NCI-H1092 treated with DMSO at 0.1 percent for 48 hours (cell line): ENCODE results near the gene CUX1.
"Not testable (repeated sequence)": the region's sequence is repeated elsewhere in the genome, so short reads cannot be mapped to it uniquely, and the experiment has no call there.

ENCODE experiments used
- DNase-seq: peaks from one replicate; lab custom pipeline; 2025; lab: John Stamatoyannopoulos, UW

CUX1 gene

GRCh38 chr7:102046373-102047117 is 229.1 kb downstream of the CUX1 start:
- no peak for DNase-seq

- no peak for DNase-seq
Measured at GRCh38 chr7:102047167-102047566, 229.7 kb downstream of the CUX1 start.

- DNase-seq: no peak
Measured at GRCh38 chr7:102049765-102050164, 232.3 kb downstream of the CUX1 start.

- no peak for DNase-seq
Measured at GRCh38 chr7:102050864-102051460, 233.5 kb downstream of the CUX1 start.

- not testable (repeated sequence) for DNase-seq
Measured at GRCh38 chr7:102051736-102052135, 234.3 kb downstream of the CUX1 start.

- DNase-seq: no peak
Measured at GRCh38 chr7:102054158-102054557, 236.7 kb downstream of the CUX1 start.

- no peak for DNase-seq
Measured at GRCh38 chr7:102055181-102055976, 238.0 kb downstream of the CUX1 start.

GRCh38 chr7:102059524-102059923 is 242.1 kb downstream of the CUX1 start:
- no peak for DNase-seq

GRCh38 chr7:102061354-102061945 is 244.0 kb downstream of the CUX1 start:
- DNase-seq: no peak

- no peak for DNase-seq
Measured at GRCh38 chr7:102061981-102062390, 244.6 kb downstream of the CUX1 start.

- DNase-seq: no peak
Measured at GRCh38 chr7:102063690-102064180, 246.3 kb downstream of the CUX1 start.

GRCh38 chr7:102064361-102065025 is 247.1 kb downstream of the CUX1 start:
- DNase-seq: no peak

GRCh38 chr7:102065226-102065625 is 247.8 kb downstream of the CUX1 start:
- no peak for DNase-seq

- DNase-seq: no peak
Measured at GRCh38 chr7:102066476-102066875, 249.1 kb downstream of the CUX1 start.

- DNase-seq: no peak
Measured at GRCh38 chr7:102068846-102069245, 251.4 kb downstream of the CUX1 start.

GRCh38 chr7:102069931-102070629 is 252.7 kb downstream of the CUX1 start:
- DNase-seq: no peak

GRCh38 chr7:102072003-102072402 is 254.6 kb downstream of the CUX1 start:
- no peak for DNase-seq

GRCh38 chr7:102072636-102073209 is 255.3 kb downstream of the CUX1 start:
- DNase-seq: no peak

GRCh38 chr7:102073931-102074880 is 256.8 kb downstream of the CUX1 start:
- DNase-seq: no peak

GRCh38 chr7:102075126-102075525 is 257.7 kb downstream of the CUX1 start:
- DNase-seq: no peak
